Measurements from ENCODE around the gene NFIB. TPM values are rescaled to one million over a fixed set of nuclear protein-coding genes. Genes with fewer than 3 reads are reported as not detected.
A peak's percentile ranks its signal among the peaks of the same experiment; 100 is the strongest.

NFIB gene
- total RNA-seq, 1 experiment from 2014 or later, result 35.1 TPM

GRCh38 chr9:14317667-14318320 lies 3.9 kb upstream of the NFIB start:
- H3K79me2 ChIP-seq (ENCODE audit: low read depth), result peaks cover 16% of the 10 kb centered on the region
- no peak overlapping the region for H2AFZ ChIP-seq
- peaks cover 12% of the 10 kb centered on the region; the same call in 1 of the 2 replicates for H3F3A ChIP-seq (ENCODE audit: insufficient read depth, low read depth)
- TF ChIP-seq EZH2 (IDR thresholded peaks at IDR 0.05; ENCODE audit: low read depth) (no peak), CTCF (conservative IDR thresholded peaks at IDR 0.05) (no peak)
- no peak for DNase-seq
- H3K9me3 ChIP-seq (ENCODE audit: insufficient read depth, low read depth), result no peaks in the 10 kb centered on the region
- no peaks in the 10 kb centered on the region for H3K36me3 ChIP-seq (ENCODE audit: low read depth)
- no TSS peak for BruUV-seq (replicated peaks)
- no peaks in the 10 kb centered on the region for H4K20me1 ChIP-seq (ENCODE audit: insufficient read depth)
- no peak overlapping the region for H3K4me2 ChIP-seq
- intact Hi-C loops (cut with micrococcal nuclease; ENCODE audit: unreplicated experiment), result no loop called here
- no peak overlapping the region for H3K4me3 ChIP-seq
- H3K27me3 ChIP-seq (ENCODE audit: insufficient read depth, low read depth), result no peaks in the 10 kb centered on the region
- H3K4me1 ChIP-seq (replicated peaks; ENCODE audit: insufficient read depth), result peaks cover 40% of the 10 kb centered on the region
- ChIA-PET POLR2A (ENCODE audit: unreplicated experiment) (interaction anchor here (0.6 kb wide), 1 partner anchor 9 kb away, joined by 6 read pairs; no protein-coding TSS in a partner anchor), CTCF (no interaction called here)
- H3K27ac ChIP-seq, result no peak overlapping the region
- H3K9me2 ChIP-seq (ENCODE audit: insufficient read depth), result no peaks in the 10 kb centered on the region

- BruUV-seq (replicated peaks), result no TSS peak
- H3K4me3 ChIP-seq, result no peak overlapping the region
- H3K36me3 ChIP-seq (ENCODE audit: low read depth), result no peaks in the 10 kb centered on the region
- no peak overlapping the region for H2AFZ ChIP-seq
- H3K27me3 ChIP-seq (ENCODE audit: insufficient read depth, low read depth), result no peaks in the 10 kb centered on the region
- intact Hi-C loops (cut with micrococcal nuclease; ENCODE audit: unreplicated experiment), result no loop called here
- H4K20me1 ChIP-seq (ENCODE audit: insufficient read depth), result no peaks in the 10 kb centered on the region
- H3K9me3 ChIP-seq (ENCODE audit: insufficient read depth, low read depth), result no peaks in the 10 kb centered on the region
- H3K9me2 ChIP-seq (ENCODE audit: insufficient read depth), result no peaks in the 10 kb centered on the region
- H3K27ac ChIP-seq, result no peak overlapping the region
- CTCF ChIA-PET, result no interaction called here
- H3K4me2 ChIP-seq, result peak overlapping the region; percentile 81
- no peak for DNase-seq
- peaks cover 27% of the 10 kb centered on the region for H3K79me2 ChIP-seq (ENCODE audit: low read depth)
- peaks cover 11% of the 10 kb centered on the region; the same call in 1 of the 2 replicates for H3F3A ChIP-seq (ENCODE audit: insufficient read depth, low read depth)
- POLR2A ChIA-PET (ENCODE audit: unreplicated experiment), result no interaction called here
- TF ChIP-seq CTCF (conservative IDR thresholded peaks at IDR 0.05) (no peak), EZH2 (IDR thresholded peaks at IDR 0.05; ENCODE audit: low read depth) (no peak)
- H3K4me1 ChIP-seq (replicated peaks; ENCODE audit: insufficient read depth), result peaks cover 40% of the 10 kb centered on the region
Measured at GRCh38 chr9:14316602-14317300, 2.8 kb upstream of the NFIB start.

- peaks cover 33% of the 10 kb centered on the region for H3K4me1 ChIP-seq (replicated peaks; ENCODE audit: insufficient read depth)
- H3F3A ChIP-seq (ENCODE audit: insufficient read depth, low read depth), result peaks cover 11% of the 10 kb centered on the region; the same call in 1 of the 2 replicates
- no peaks in the 10 kb centered on the region for H3K27me3 ChIP-seq (ENCODE audit: insufficient read depth, low read depth)
- H2AFZ ChIP-seq, result peak overlapping the region; percentile 70; the same call in 1 of the 2 replicates
- H3K27ac ChIP-seq, result peak overlapping the region; percentile 54
- POLR2A ChIA-PET (ENCODE audit: unreplicated experiment), result no interaction called here
- H4K20me1 ChIP-seq (ENCODE audit: insufficient read depth), result no peaks in the 10 kb centered on the region
- DNase-seq, result peak in 1 of 2 experiments; percentile 7
- no TSS peak for BruUV-seq (replicated peaks)
- TF ChIP-seq EZH2 (IDR thresholded peaks at IDR 0.05; ENCODE audit: low read depth) (no peak), CTCF (conservative IDR thresholded peaks at IDR 0.05) (no peak)
- CTCF ChIA-PET, result interaction anchor here (0.6 kb wide), 1 partner anchor 431 kb away, joined by 6 read pairs; no protein-coding TSS in a partner anchor
- intact Hi-C loops (cut with micrococcal nuclease; ENCODE audit: unreplicated experiment), result no loop called here
- peaks cover 28% of the 10 kb centered on the region for H3K79me2 ChIP-seq (ENCODE audit: low read depth)
- no peaks in the 10 kb centered on the region for H3K9me2 ChIP-seq (ENCODE audit: insufficient read depth)
- H3K9me3 ChIP-seq (ENCODE audit: insufficient read depth, low read depth), result no peaks in the 10 kb centered on the region
- H3K36me3 ChIP-seq (ENCODE audit: low read depth), result no peaks in the 10 kb centered on the region
- peak overlapping the region; percentile 76 for H3K4me3 ChIP-seq
- peak overlapping the region; percentile 81 for H3K4me2 ChIP-seq
Measured at GRCh38 chr9:14315875-14316601, 2.1 kb upstream of the NFIB start.

All from PC-9 (cell line).